MM.1S (cell line): ENCODE data around the gene LIFR.

Source experiments
- DNase-seq: peaks from one replicate; pipeline ENCODE4 v3.0.0-alpha.2; 2015
- H2AFZ ChIP-seq: fragments of 300-600 bp; sonication (generic); 2 replicates; pipeline ENCODE4 v1.6.0; 2016; ENCODE audit warnings: antibody characterized with exemption, low read length
- H3F3A ChIP-seq: fragments of 300-600 bp; sonication (generic); 2 replicates; pipeline ENCODE4 v1.6.1; 2016; ENCODE audit warnings: mild to moderate bottlenecking, antibody characterized with exemption, low read length, moderate library complexity, mixed read lengths; ENCODE audit not compliant: insufficient read depth
- H3K27ac ChIP-seq: fragments of 300-600 bp; sonication (generic); 2 replicates; pipeline ENCODE4 v1.5.1; 2016; ENCODE audit warnings: mild to moderate bottlenecking, low read length
- H3K27me3 ChIP-seq: fragments of 300-600 bp; sonication (generic); replicated peaks from 2 replicates; pipeline ENCODE4 v1.6.0; 2016; ENCODE audit warnings: low read length; ENCODE audit not compliant: insufficient read depth
- H3K36me3 ChIP-seq: fragments of 300-600 bp; sonication (generic); replicated peaks from 2 replicates; pipeline ENCODE4 v1.6.1; 2016; ENCODE audit warnings: mild to moderate bottlenecking, low read length, mixed read lengths; ENCODE audit not compliant: insufficient read depth
- H3K4me1 ChIP-seq: fragments of 300-600 bp; sonication (generic); 2 replicates; pipeline ENCODE4 v1.6.1; 2016; ENCODE audit warnings: low read length, mixed read lengths
- H3K4me2 ChIP-seq: fragments of 300-600 bp; sonication (generic); 2 replicates; pipeline ENCODE4 v1.6.0; 2016; ENCODE audit warnings: low read depth, low read length
- H3K4me3 ChIP-seq: fragments of 300-600 bp; sonication (generic); 2 replicates; pipeline ENCODE4 v1.5.1; 2016; ENCODE audit warnings: low read length, mixed read lengths
- H3K79me2 ChIP-seq: fragments of 300-600 bp; sonication (generic); 2 replicates; pipeline ENCODE4 v1.6.1; 2016; ENCODE audit warnings: mixed run types, low read length, mixed read lengths
- H3K9ac ChIP-seq: fragments of 300-600 bp; sonication (generic); 2 replicates; pipeline ENCODE4 v1.6.1; 2016; ENCODE audit warnings: low read length, mixed read lengths
- H3K9me2 ChIP-seq: fragments of 300-600 bp; sonication (generic); replicated peaks from 2 replicates; pipeline ENCODE4 v1.6.1; 2016; ENCODE audit warnings: mild to moderate bottlenecking, low read length, mixed read lengths; ENCODE audit not compliant: insufficient read depth
- H3K9me3 ChIP-seq: fragments of 300-600 bp; sonication (generic); replicated peaks from 2 replicates; pipeline ENCODE4 v1.6.1; 2016; ENCODE audit warnings: mild to moderate bottlenecking, low read length, mixed read lengths; ENCODE audit not compliant: insufficient read depth
- H4K20me1 ChIP-seq: fragments of 300-600 bp; sonication (generic); 2 replicates; pipeline ENCODE4 v1.6.1; 2016; ENCODE audit warnings: mild to moderate bottlenecking, low read length, moderate library complexity, mixed read lengths; ENCODE audit not compliant: insufficient read depth
- CTCF ChIP-seq: fragments of 300-600 bp; sonication (generic); IDR thresholded peaks from 2 replicates; pipeline ENCODE4 v1.5.1; 2016; ENCODE audit warnings: antibody characterized with exemption, low read length, mixed read lengths
- EZH2 ChIP-seq: fragments of 300-600 bp; sonication (generic); optimal IDR thresholded peaks from 2 replicates; pipeline ENCODE3; 2017; ENCODE audit warnings: low read depth, mild to moderate bottlenecking, antibody characterized with exemption, low read length, mixed read lengths
- EZH2phosphoT487 ChIP-seq: fragments of 300-600 bp; sonication (generic); IDR thresholded peaks from 2 replicates; pipeline ENCODE4 v1.6.1; 2018; ENCODE audit warnings: antibody characterized with exemption, low read length

The LIFR gene

GRCh38 chr5:38535248-38535750 is 21.1 kb downstream of the LIFR start:
- Histone ChIP-seq H3K4me2 (no peak overlapping the region), H3K4me3 (no peak overlapping the region), H3K27me3 (no peaks in the 10 kb centered on the region), H3K9me2 (no peaks in the 10 kb centered on the region), H3K36me3 (no peaks in the 10 kb centered on the region), H3K27ac (no peak overlapping the region), H2AFZ (no peak overlapping the region), H3K9me3 (no peaks in the 10 kb centered on the region), H4K20me1 (no peaks in the 10 kb centered on the region), H3K79me2 (no peaks in the 10 kb centered on the region), H3F3A (peaks cover 5% of the 10 kb centered on the region), H3K9ac (no peak overlapping the region), H3K4me1 (peaks cover 16% of the 10 kb centered on the region)
- DNase-seq, result no peak
- no peak for TF ChIP-seq EZH2
- no peak for TF ChIP-seq CTCF
- TF ChIP-seq EZH2phosphoT487, result no peak

DNA sequence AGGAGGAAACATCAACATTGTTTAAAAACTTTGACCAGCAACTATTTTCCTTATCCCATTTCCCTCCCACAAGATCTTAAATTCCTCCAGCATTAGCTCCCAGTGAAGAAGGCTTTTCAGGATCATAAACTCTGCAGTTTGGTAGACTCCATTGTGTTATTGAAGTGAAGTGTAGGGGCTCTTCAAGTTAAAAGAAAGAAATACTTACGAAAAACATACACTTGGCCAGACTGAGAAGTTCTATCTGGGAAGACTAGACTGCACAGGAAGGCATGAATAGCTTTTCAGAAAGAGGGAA is 22.3 kb downstream of the LIFR start:
- no peak overlapping the region for H3K4me3 ChIP-seq
- no peaks in the 10 kb centered on the region for H3K9me3 ChIP-seq
- peaks cover 5% of the 10 kb centered on the region for H3F3A ChIP-seq
- H3K27me3 ChIP-seq, result no peaks in the 10 kb centered on the region
- H3K4me1 ChIP-seq, result peaks cover 16% of the 10 kb centered on the region
- H4K20me1 ChIP-seq, result no peaks in the 10 kb centered on the region
- no peaks in the 10 kb centered on the region for H3K79me2 ChIP-seq
- no peak overlapping the region for H3K27ac ChIP-seq
- no peak overlapping the region for H3K9ac ChIP-seq
- H3K36me3 ChIP-seq, result no peaks in the 10 kb centered on the region
- no peak overlapping the region for H3K4me2 ChIP-seq
- no peaks in the 10 kb centered on the region for H3K9me2 ChIP-seq
- no peak overlapping the region for H2AFZ ChIP-seq
- TF ChIP-seq CTCF (no peak), EZH2phosphoT487 (no peak), EZH2 (no peak)
- no peak for DNase-seq

- no peak for DNase-seq
- H3K27ac ChIP-seq, result no peak overlapping the region
- H3K79me2 ChIP-seq, result no peaks in the 10 kb centered on the region
- H3K4me1 ChIP-seq, result peaks cover 16% of the 10 kb centered on the region
- H3K4me2 ChIP-seq, result no peak overlapping the region
- H3K9me3 ChIP-seq, result no peaks in the 10 kb centered on the region
- no peaks in the 10 kb centered on the region for H3K27me3 ChIP-seq
- peaks cover 5% of the 10 kb centered on the region for H3F3A ChIP-seq
- H2AFZ ChIP-seq, result no peak overlapping the region
- no peaks in the 10 kb centered on the region for H3K9me2 ChIP-seq
- no peaks in the 10 kb centered on the region for H3K36me3 ChIP-seq
- H3K9ac ChIP-seq, result no peak overlapping the region
- TF ChIP-seq EZH2 (no peak), CTCF (no peak), EZH2phosphoT487 (no peak)
- H3K4me3 ChIP-seq, result no peak overlapping the region
- no peaks in the 10 kb centered on the region for H4K20me1 ChIP-seq
Observed at GRCh38 chr5:38533286-38534155, 22.9 kb downstream of the LIFR start.
